HG03432 (cell line): ENCODE data around the gene TMEM88.

Source experiments
- ATAC-seq: cut with Tn5 transposase; IDR thresholded peaks from one replicate; pipeline ENCODE4 v1.9.1; 2021; ENCODE audit warnings: mild to moderate bottlenecking, moderate library complexity; ENCODE audit not compliant: unreplicated experiment

TMEM88 gene

GRCh38 chr17:7884581-7885366 lies 29.9 kb downstream of the TMEM88 start:
- peak; percentile 19 for ATAC-seq

- peak; percentile 31 for ATAC-seq
Observed at GRCh38 chr17:7885367-7886226, 30.7 kb downstream of the TMEM88 start.

GRCh38 chr17:7886227-7887037 lies 31.6 kb downstream of the TMEM88 start:
- no peak for ATAC-seq

GRCh38 chr17:7887038-7887481 lies 32.2 kb downstream of the TMEM88 start:
- ATAC-seq = no peak

GRCh38 chr17:7887482-7888183 lies 32.8 kb downstream of the TMEM88 start:
- peak; percentile 49 for ATAC-seq

- no peak for ATAC-seq
Observed at GRCh38 chr17:7888184-7888920, 33.5 kb downstream of the TMEM88 start, which contains the start of gene CHD3. Gene CHD3, plus strand, starts transcription at chr17:7888789. Its CDS starts 212 bp downstream, at chr17:7889001.

GRCh38 chr17:7889166-7889955 lies 34.5 kb downstream of the TMEM88 start:
- ATAC-seq = no peak

GRCh38 chr17:7893187-7893880 lies 38.5 kb downstream of the TMEM88 start:
- no peak for ATAC-seq

- ATAC-seq = no peak
Observed at GRCh38 chr17:7894226-7894625, 39.4 kb downstream of the TMEM88 start.

GRCh38 chr17:7894866-7895265 lies 40.0 kb downstream of the TMEM88 start:
- no peak for ATAC-seq

GRCh38 chr17:7897090-7897489 lies 42.2 kb downstream of the TMEM88 start:
- no peak for ATAC-seq

GRCh38 chr17:7897773-7898172 lies 42.9 kb downstream of the TMEM88 start:
- ATAC-seq = no peak

GRCh38 chr17:7903154-7904103 lies 48.6 kb downstream of the TMEM88 start:
- ATAC-seq = no peak
